ENCODE measurements around the gene GET3. TPM values are rescaled to one million over a fixed set of nuclear protein-coding genes. Genes with fewer than 3 reads are reported as not detected.

The GET3 gene
- total RNA-seq, 3 donors from 2014 or later (not counting 1 experiment from before 2014, with no cell fraction given), result 42.2 to 51.3 (median 44.2) TPM

GRCh38 chr19:12720851-12721655 lies 16.2 kb upstream of the GET3 start:
- Mint-ChIP-seq H3K27ac (peak overlapping the region; percentile 91 to 96), H3K9me3 (no peaks in the 10 kb centered on the region), H3K36me3 (no peaks in the 10 kb centered on the region), H3K4me1 (peaks cover 26 to 47% of the 10 kb centered on the region in 2 donors), H3K27me3 (ENCODE audit: low read depth in 2 of 2) (no peaks in the 10 kb centered on the region), H3K4me3 (peak overlapping the region; percentile 94)
- Histone ChIP-seq H3K4me3 (ENCODE audit: low read length) (peak overlapping the region; percentile 60), H3K36me3 (ENCODE audit: control insufficient read depth, insufficient read depth, low read length) (peaks cover 6% of the 10 kb centered on the region), H3K9me3 (ENCODE audit: control insufficient read depth, insufficient read depth, low read length) (no peaks in the 10 kb centered on the region), H3K27me3 (ENCODE audit: control insufficient read depth, insufficient read depth, low read length) (no peaks in the 10 kb centered on the region), H3K4me1 (ENCODE audit: control insufficient read depth, insufficient read depth, low read length) (peaks cover 36% of the 10 kb centered on the region), H3K27ac (ENCODE audit: low read length) (no peak overlapping the region)
- intact Hi-C loops (cut with micrococcal nuclease), result loop anchor here (5.0 kb wide), 3 partner anchors 39 to 71 kb away; partner anchors contain the start of genes DHPS, JUNB, MAN2B1 and WDR83
- no peak for ATAC-seq
- WGBS (ENCODE audit: insufficient coverage), result 12% methylated on average over 59 of the region's 59 CpGs
- DNase-seq, result peak in 1 of 2 donors; percentile 36
- no peak for TF ChIP-seq CTCF (IDR thresholded peaks at IDR 0.05)

DNA sequence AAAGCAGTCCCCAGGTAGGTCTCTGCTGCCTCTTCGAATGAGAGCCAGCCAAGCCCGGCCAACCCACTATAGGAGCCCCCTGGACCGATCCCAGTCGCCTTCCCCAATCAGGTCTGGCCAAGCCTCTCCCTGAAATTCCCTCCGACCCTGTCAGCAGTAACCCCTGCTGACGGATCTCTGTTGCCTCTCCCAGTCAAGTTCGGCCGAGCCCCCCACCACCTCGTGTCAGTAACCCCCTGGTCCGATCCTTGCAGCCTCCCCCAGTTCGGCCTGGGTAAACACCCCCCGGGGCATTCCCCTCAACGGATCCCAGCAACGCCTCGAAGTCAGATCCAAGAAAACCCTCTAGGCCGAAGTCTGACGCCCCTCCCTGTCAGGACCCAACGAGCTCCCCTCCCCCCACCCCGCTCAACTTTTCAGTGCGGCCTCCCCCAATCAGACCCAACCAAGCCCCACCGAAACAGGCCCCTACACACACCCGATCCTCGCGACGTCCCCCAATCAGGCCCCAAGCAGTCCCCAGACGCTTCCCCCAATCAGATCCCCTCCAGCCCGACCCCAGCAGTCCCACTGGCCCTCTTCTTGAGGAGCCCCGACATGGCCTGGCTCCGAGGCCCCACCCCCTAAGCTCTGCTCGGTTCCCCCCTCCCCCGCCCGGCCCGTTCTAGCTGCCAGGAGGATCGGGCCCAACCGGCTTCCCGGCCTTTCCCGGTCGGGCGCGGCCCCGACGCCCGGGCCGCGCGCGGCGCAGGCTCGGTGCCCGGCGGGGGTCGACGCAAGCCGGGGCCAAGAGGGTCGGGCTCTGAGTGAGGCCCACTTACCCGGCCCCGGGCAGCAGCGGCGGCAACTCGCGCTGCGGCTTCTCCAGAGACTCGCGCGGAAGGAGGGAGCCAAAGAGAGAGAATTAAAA lies 15.4 kb upstream of the GET3 start:
- no peak for TF ChIP-seq CTCF (IDR thresholded peaks at IDR 0.05)
- Histone ChIP-seq H3K4me3 (ENCODE audit: low read length) (peak overlapping the region; percentile 60), H3K4me1 (ENCODE audit: control insufficient read depth, insufficient read depth, low read length) (peaks cover 36% of the 10 kb centered on the region), H3K9me3 (ENCODE audit: control insufficient read depth, insufficient read depth, low read length) (no peaks in the 10 kb centered on the region), H3K36me3 (ENCODE audit: control insufficient read depth, insufficient read depth, low read length) (peaks cover 4% of the 10 kb centered on the region), H3K27me3 (ENCODE audit: control insufficient read depth, insufficient read depth, low read length) (no peaks in the 10 kb centered on the region), H3K27ac (ENCODE audit: low read length) (peak overlapping the region; percentile 44)
- ATAC-seq (peak; percentile 52 to 67 (median 54)), DNase-seq (peak in 1 of 2 donors; percentile 69)
- Mint-ChIP-seq H3K4me1 (peaks cover 26 to 42% of the 10 kb centered on the region in 2 donors), H3K27ac (peak overlapping the region; percentile 91 to 96), H3K27me3 (ENCODE audit: low read depth in 2 of 2) (no peaks in the 10 kb centered on the region), H3K9me3 (no peaks in the 10 kb centered on the region), H3K4me3 (peak overlapping the region; percentile 94), H3K36me3 (no peaks in the 10 kb centered on the region)
- WGBS (ENCODE audit: insufficient coverage), result under 1% methylated on average over 64 of the region's 65 CpGs
- intact Hi-C loops (cut with micrococcal nuclease), result loop anchor here (5.0 kb wide), 3 partner anchors 40 to 70 kb away; partner anchors contain the start of genes DHPS, JUNB, MAN2B1 and WDR83

GRCh38 chr19:12722566-12723380 lies 14.5 kb upstream of the GET3 start:
- peaks cover 26 to 42% of the 10 kb centered on the region in 2 donors for H3K4me1 Mint-ChIP-seq

More at GRCh38 chr19:12722566-12723380, 14.5 kb upstream of the GET3 start:
- TF ChIP-seq CTCF (IDR thresholded peaks at IDR 0.05), result no peak
- peak; percentile 87 to 99 for DNase-seq
- no peaks in the 10 kb centered on the region for H3K27me3 ChIP-seq (ENCODE audit: control insufficient read depth, insufficient read depth, low read length)
- no peaks in the 10 kb centered on the region for H3K36me3 Mint-ChIP-seq
- peak overlapping the region; percentile 91 to 96 for H3K27ac Mint-ChIP-seq
- peaks cover 2% of the 10 kb centered on the region for H3K36me3 ChIP-seq (ENCODE audit: control insufficient read depth, insufficient read depth, low read length)
- no peaks in the 10 kb centered on the region for H3K9me3 Mint-ChIP-seq
- peak overlapping the region; percentile 60 for H3K4me3 ChIP-seq (ENCODE audit: low read length)
- intact Hi-C loops (cut with micrococcal nuclease), result loop anchor here (1.0 to 5.0 kb wide), 4 partner anchors 11 to 70 kb away; partner anchors contain the start of genes DHPS, JUNB, MAN2B1 and WDR83
- peak; percentile 87 to 97 (median 95) for ATAC-seq
- no peaks in the 10 kb centered on the region for H3K9me3 ChIP-seq (ENCODE audit: control insufficient read depth, insufficient read depth, low read length)
- peaks cover 36% of the 10 kb centered on the region for H3K4me1 ChIP-seq (ENCODE audit: control insufficient read depth, insufficient read depth, low read length)
- H3K27ac ChIP-seq (ENCODE audit: low read length), result peak overlapping the region; percentile 44
- peak overlapping the region; percentile 93 for H3K4me3 Mint-ChIP-seq
- WGBS (ENCODE audit: insufficient coverage), result under 1% methylated on average over 30 of the region's 32 CpGs
- H3K27me3 Mint-ChIP-seq (ENCODE audit: low read depth in 2 of 2), result no peaks in the 10 kb centered on the region

All from natural killer cell (primary cell).